Measurements from ENCODE around the gene PCDHGA8. TPM values are rescaled to one million over a fixed set of nuclear protein-coding genes. Genes with fewer than 3 reads are reported as not detected.

Gene PCDHGA8
- total RNA-seq, 1 experiment from 2014 or later, result 0.18 TPM

Other genes with a start within 250 kb of the PCDHGA8 start
- gene PCDHB6, start 242.6 kb upstream of the PCDHGA8 start, total RNA-seq (2021; ENCODE audit: unreplicated experiment), result 1.9 TPM
- 1.3 TPM for gene PCDHB7, start 220.0 kb upstream of the PCDHGA8 start, total RNA-seq (2021; ENCODE audit: unreplicated experiment)
- gene PCDHB8, start 214.8 kb upstream of the PCDHGA8 start, total RNA-seq (2021; ENCODE audit: unreplicated experiment), result 7.6 TPM
- 1.8 TPM for gene PCDHB16, start 210.2 kb upstream of the PCDHGA8 start, total RNA-seq (2021; ENCODE audit: unreplicated experiment)
- gene PCDHB9, start 205.5 kb upstream of the PCDHGA8 start, total RNA-seq (2021; ENCODE audit: unreplicated experiment), result 1.8 TPM
- 0.72 TPM for gene PCDHB10, start 200.3 kb upstream of the PCDHGA8 start, total RNA-seq (2021; ENCODE audit: unreplicated experiment)
- gene PCDHB11, start 193.0 kb upstream of the PCDHGA8 start, total RNA-seq (2021; ENCODE audit: unreplicated experiment), result 1.6 TPM
- gene PCDHB12, start 183.9 kb upstream of the PCDHGA8 start, total RNA-seq (2021; ENCODE audit: unreplicated experiment), result 0.44 TPM
- 1.0 TPM for gene PCDHB13, start 178.7 kb upstream of the PCDHGA8 start, total RNA-seq (2021; ENCODE audit: unreplicated experiment)
- gene PCDHB14, start 169.3 kb upstream of the PCDHGA8 start, total RNA-seq (2021; ENCODE audit: unreplicated experiment), result 0.80 TPM
- gene PCDHB15, start 147.2 kb upstream of the PCDHGA8 start, total RNA-seq (2021; ENCODE audit: unreplicated experiment), result 0.15 TPM
- 0.28 TPM for gene SLC25A2, start 88.6 kb upstream of the PCDHGA8 start, total RNA-seq (2021; ENCODE audit: unreplicated experiment)
- 71.0 TPM for gene TAF7, start 71.8 kb upstream of the PCDHGA8 start, total RNA-seq (2021; ENCODE audit: unreplicated experiment)
- gene PCDHGA1, start 62.1 kb upstream of the PCDHGA8 start, total RNA-seq (2021; ENCODE audit: unreplicated experiment), result 0.92 TPM
- 0.05 TPM for gene PCDHGA2, start 53.9 kb upstream of the PCDHGA8 start, total RNA-seq (2021; ENCODE audit: unreplicated experiment)
- gene PCDHGA3, start 48.8 kb upstream of the PCDHGA8 start, total RNA-seq (2021; ENCODE audit: unreplicated experiment), result not detected
- gene PCDHGB1, start 42.5 kb upstream of the PCDHGA8 start, total RNA-seq (2021; ENCODE audit: unreplicated experiment), result 2.0 TPM
- gene PCDHGA4, start 37.6 kb upstream of the PCDHGA8 start, total RNA-seq (2021; ENCODE audit: unreplicated experiment), result 0.69 TPM
- gene PCDHGB2, start 32.6 kb upstream of the PCDHGA8 start, total RNA-seq (2021; ENCODE audit: unreplicated experiment), result 5.3 TPM
- 0.67 TPM for gene PCDHGA5, start 28.5 kb upstream of the PCDHGA8 start, total RNA-seq (2021; ENCODE audit: unreplicated experiment)
- 0.49 TPM for gene PCDHGB3, start 22.4 kb upstream of the PCDHGA8 start, total RNA-seq (2021; ENCODE audit: unreplicated experiment)
- gene PCDHGA6, start 18.7 kb upstream of the PCDHGA8 start, total RNA-seq (2021; ENCODE audit: unreplicated experiment), result 0.59 TPM
- gene PCDHGA7, start 9.9 kb upstream of the PCDHGA8 start, total RNA-seq (2021; ENCODE audit: unreplicated experiment), result 0.18 TPM
- 0.21 TPM for gene PCDHGB4, start 4.9 kb upstream of the PCDHGA8 start, total RNA-seq (2021; ENCODE audit: unreplicated experiment)
- 0.87 TPM for gene PCDHGB5, start 5.3 kb downstream of the PCDHGA8 start, total RNA-seq (2021; ENCODE audit: unreplicated experiment)
- gene PCDHGA9, start 10.1 kb downstream of the PCDHGA8 start, total RNA-seq (2021; ENCODE audit: unreplicated experiment), result 0.15 TPM
- gene PCDHGB6, start 15.4 kb downstream of the PCDHGA8 start, total RNA-seq (2021; ENCODE audit: unreplicated experiment), result 0.23 TPM
- gene PCDHGA10, start 20.4 kb downstream of the PCDHGA8 start, total RNA-seq (2021; ENCODE audit: unreplicated experiment), result 0.69 TPM
- 6.7 TPM for gene PCDHGB7, start 25.0 kb downstream of the PCDHGA8 start, total RNA-seq (2021; ENCODE audit: unreplicated experiment)
- 0.39 TPM for gene PCDHGA11, start 28.4 kb downstream of the PCDHGA8 start, total RNA-seq (2021; ENCODE audit: unreplicated experiment)
- 0.21 TPM for gene PCDHGA12, start 37.9 kb downstream of the PCDHGA8 start, total RNA-seq (2021; ENCODE audit: unreplicated experiment)
- gene PCDHGC3, start 83.3 kb downstream of the PCDHGA8 start, total RNA-seq (2021; ENCODE audit: unreplicated experiment), result 54.1 TPM
- 0.57 TPM for gene PCDHGC4, start 92.4 kb downstream of the PCDHGA8 start, total RNA-seq (2021; ENCODE audit: unreplicated experiment)
- 0.36 TPM for gene PCDHGC5, start 96.4 kb downstream of the PCDHGA8 start, total RNA-seq (2021; ENCODE audit: unreplicated experiment)
- gene DIAPH1, start 226.4 kb downstream of the PCDHGA8 start, total RNA-seq (2021; ENCODE audit: unreplicated experiment), result 155 TPM
- 75.5 TPM for gene HDAC3, start 244.2 kb downstream of the PCDHGA8 start, total RNA-seq (2021; ENCODE audit: unreplicated experiment)
- gene RELL2, start 244.4 kb downstream of the PCDHGA8 start, total RNA-seq (2021; ENCODE audit: unreplicated experiment), result 13.3 TPM

Measured in Panc1 (cell line).